ENCODE data around the gene EFCAB14.

DNA sequence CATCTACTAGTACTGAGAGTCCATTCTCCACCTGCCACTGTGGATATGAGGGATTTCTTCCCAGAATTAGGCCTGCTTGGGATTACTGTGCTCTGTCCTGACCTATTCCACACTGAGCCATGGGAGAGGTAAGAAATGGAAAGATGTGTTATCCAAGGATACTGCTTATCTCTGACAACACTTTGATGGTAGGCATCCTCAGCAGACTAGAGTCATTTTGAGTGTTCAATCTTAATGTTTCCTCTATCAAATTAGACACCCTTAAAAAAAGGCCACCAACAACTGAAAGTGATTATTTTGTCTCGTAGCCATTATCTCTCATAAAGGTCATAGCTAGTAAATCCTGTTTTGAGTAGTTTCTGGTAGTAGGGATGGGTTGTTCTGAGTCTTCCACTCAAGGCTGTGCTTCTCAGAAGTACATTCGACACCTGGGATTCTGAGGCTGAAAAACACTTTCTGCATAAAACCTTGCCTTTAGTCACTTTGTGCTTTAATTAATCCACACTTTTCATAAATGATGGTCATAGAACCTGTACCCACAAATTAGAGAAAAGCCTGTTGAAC, 59.5 kb downstream of the EFCAB14 start:
- no peak for TF ChIP-seq EZH2 (IDR thresholded peaks at IDR 0.05; ENCODE audit: borderline replicate concordance)
- no peak for TF ChIP-seq CTCF (IDR thresholded peaks at IDR 0.05; ENCODE audit: poor library complexity)
- no peak for TF ChIP-seq EZH2phosphoT487 (IDR thresholded peaks at IDR 0.05; ENCODE audit: low read depth, severe bottlenecking, unreplicated experiment)
